KOPT-K1 (cell line): Measurements from ENCODE around the gene GRIK2.

Experiments
- H3K27ac ChIP-seq: fragments of 200-600 bp; sonication (generic); 2 replicates; pipeline ENCODE4 v1.5.1; 2016; ENCODE audit warnings: antibody characterized with exemption, mild to moderate bottlenecking, low read depth, low read length; ENCODE audit not compliant: poor library complexity, severe bottlenecking
- H3K36me3 ChIP-seq: fragments of 200-600 bp; sonication (generic); 2 replicates; pipeline ENCODE4 v1.5.1; 2017; ENCODE audit warnings: antibody characterized with exemption, mild to moderate bottlenecking, low read length, moderate library complexity; ENCODE audit not compliant: insufficient read depth
- H3K9me3 ChIP-seq: fragments of 200-600 bp; sonication (generic); 2 replicates; pipeline ENCODE4 v1.5.1; 2017; ENCODE audit warnings: antibody characterized with exemption, low read length, mild to moderate bottlenecking; ENCODE audit not compliant: insufficient read depth, poor library complexity, severe bottlenecking

The GRIK2 gene

GRCh38 chr6:101876431-101876830, 482.9 kb downstream of the GRIK2 start:
- Histone ChIP-seq H3K36me3 (no peaks in the 10 kb centered on the region), H3K9me3 (no peaks in the 10 kb centered on the region), H3K27ac (no peak overlapping the region)

- Histone ChIP-seq H3K36me3 (no peaks in the 10 kb centered on the region), H3K27ac (no peak overlapping the region), H3K9me3 (no peaks in the 10 kb centered on the region)
These were observed 485.2 kb downstream of the GRIK2 start for GRCh38 chr6:101878554-101879276.

- H3K27ac ChIP-seq: no peak overlapping the region
- H3K36me3 ChIP-seq: no peaks in the 10 kb centered on the region
- H3K9me3 ChIP-seq: no peaks in the 10 kb centered on the region
These were observed 486.3 kb downstream of the GRIK2 start for GRCh38 chr6:101879782-101880181.

GRCh38 chr6:101883505-101883904, 490.0 kb downstream of the GRIK2 start:
- H3K27ac ChIP-seq: no peak overlapping the region
- H3K36me3 ChIP-seq: no peaks in the 10 kb centered on the region
- H3K9me3 ChIP-seq: no peaks in the 10 kb centered on the region

GRCh38 chr6:101887532-101887931, 494.0 kb downstream of the GRIK2 start:
- Histone ChIP-seq H3K27ac (no peak overlapping the region), H3K9me3 (no peaks in the 10 kb centered on the region), H3K36me3 (no peaks in the 10 kb centered on the region)

- no peak overlapping the region for H3K27ac ChIP-seq
- H3K36me3 ChIP-seq: no peaks in the 10 kb centered on the region
- H3K9me3 ChIP-seq: no peaks in the 10 kb centered on the region
These were observed 514.1 kb downstream of the GRIK2 start for GRCh38 chr6:101907356-101908217.

GRCh38 chr6:101909366-101909765, 515.9 kb downstream of the GRIK2 start:
- Histone ChIP-seq H3K9me3 (no peaks in the 10 kb centered on the region), H3K36me3 (no peaks in the 10 kb centered on the region), H3K27ac (no peak overlapping the region)

GRCh38 chr6:101912311-101912710, 518.8 kb downstream of the GRIK2 start:
- Histone ChIP-seq H3K9me3 (no peaks in the 10 kb centered on the region), H3K36me3 (no peaks in the 10 kb centered on the region), H3K27ac (no peak overlapping the region)

- Histone ChIP-seq H3K9me3 (no peaks in the 10 kb centered on the region), H3K36me3 (no peaks in the 10 kb centered on the region), H3K27ac (no peak overlapping the region)
These were observed 525.0 kb downstream of the GRIK2 start for GRCh38 chr6:101918471-101918870.

- Histone ChIP-seq H3K27ac (no peak overlapping the region), H3K36me3 (no peaks in the 10 kb centered on the region), H3K9me3 (no peaks in the 10 kb centered on the region)
These were observed 528.4 kb downstream of the GRIK2 start for GRCh38 chr6:101921829-101922450.

GRCh38 chr6:101926149-101926925, 532.8 kb downstream of the GRIK2 start:
- Histone ChIP-seq H3K27ac (no peak overlapping the region), H3K9me3 (no peaks in the 10 kb centered on the region), H3K36me3 (no peaks in the 10 kb centered on the region)

- H3K36me3 ChIP-seq: no peaks in the 10 kb centered on the region
- no peak overlapping the region for H3K27ac ChIP-seq
- H3K9me3 ChIP-seq: no peaks in the 10 kb centered on the region
These were observed 538.3 kb downstream of the GRIK2 start for GRCh38 chr6:101931766-101932165.

GRCh38 chr6:101932704-101933103, 539.2 kb downstream of the GRIK2 start:
- no peaks in the 10 kb centered on the region for H3K9me3 ChIP-seq
- H3K36me3 ChIP-seq: no peaks in the 10 kb centered on the region
- H3K27ac ChIP-seq: no peak overlapping the region

- no peaks in the 10 kb centered on the region for H3K9me3 ChIP-seq
- H3K27ac ChIP-seq: no peak overlapping the region
- H3K36me3 ChIP-seq: no peaks in the 10 kb centered on the region
These were observed 542.2 kb downstream of the GRIK2 start for GRCh38 chr6:101935732-101936131.

- Histone ChIP-seq H3K36me3 (no peaks in the 10 kb centered on the region), H3K9me3 (no peaks in the 10 kb centered on the region), H3K27ac (no peak overlapping the region)
These were observed 543.0 kb downstream of the GRIK2 start for GRCh38 chr6:101936516-101936915.
